Astrocyte of the spinal cord (primary cell): ENCODE measurements around the gene KCNT2.
"Not testable (repeated sequence)": the region's sequence is repeated elsewhere in the genome, so short reads cannot be mapped to it uniquely, and the experiment has no call there.

Source experiments
- DNase-seq: peaks from one replicate; pipeline ENCODE4 v3.0.0; 2011; ENCODE audit warnings: low read depth, low spot score
- H3K4me3 ChIP-seq: 2 replicates; pipeline ENCODE4 v1.5.1; 2011; ENCODE audit warnings: low read depth, mild to moderate bottlenecking, low read length, moderate library complexity
- CTCF ChIP-seq: IDR thresholded peaks from 2 replicates; pipeline ENCODE4 v1.5.1; 2012; ENCODE audit warnings: low read depth, mild to moderate bottlenecking, low read length, inconsistent platforms
- in situ Hi-C: cut with HindIII; loops from 2 replicates; pipeline ENCODE4 v1.10.0; 2017; ENCODE audit warnings: low sequenced_read_pairs

KCNT2 gene

GRCh38 chr1:196650403-196650802 lies 42.2 kb upstream of the KCNT2 start:
- no peak for DNase-seq
- in situ Hi-C loops: no loop called here
- no peak overlapping the region for H3K4me3 ChIP-seq
- TF ChIP-seq CTCF: no peak

GRCh38 chr1:196649990-196650389 lies 41.8 kb upstream of the KCNT2 start:
- no peak for DNase-seq
- no peak overlapping the region for H3K4me3 ChIP-seq
- TF ChIP-seq CTCF: no peak
- in situ Hi-C loops: no loop called here

- no peak for TF ChIP-seq CTCF
- DNase-seq: no peak
- no peak overlapping the region for H3K4me3 ChIP-seq
- in situ Hi-C loops: no loop called here
These were observed 32.7 kb upstream of the KCNT2 start for GRCh38 chr1:196640976-196641375.

- DNase-seq, in situ Hi-C loops, H3K4me3 ChIP-seq: not testable (repeated sequence)
These were observed 31.1 kb upstream of the KCNT2 start for GRCh38 chr1:196639291-196639690.

GRCh38 chr1:196638466-196638865 lies 30.2 kb upstream of the KCNT2 start:
- in situ Hi-C loops: no loop called here

GRCh38 chr1:196637606-196638005 lies 29.4 kb upstream of the KCNT2 start:
- no peak overlapping the region for H3K4me3 ChIP-seq
- TF ChIP-seq CTCF: no peak
- DNase-seq: no peak
- in situ Hi-C loops: no loop called here

More at GRCh38 chr1:196638466-196638865, 30.2 kb upstream of the KCNT2 start:
- no peak overlapping the region for H3K4me3 ChIP-seq
- no peak for TF ChIP-seq CTCF
- DNase-seq: no peak

GRCh38 chr1:196628838-196629237 lies 20.6 kb upstream of the KCNT2 start:
- TF ChIP-seq CTCF: no peak
- H3K4me3 ChIP-seq: no peak overlapping the region
- no peak for DNase-seq
- in situ Hi-C loops: no loop called here
